ENCODE data around the gene CCDC127.

DNA sequence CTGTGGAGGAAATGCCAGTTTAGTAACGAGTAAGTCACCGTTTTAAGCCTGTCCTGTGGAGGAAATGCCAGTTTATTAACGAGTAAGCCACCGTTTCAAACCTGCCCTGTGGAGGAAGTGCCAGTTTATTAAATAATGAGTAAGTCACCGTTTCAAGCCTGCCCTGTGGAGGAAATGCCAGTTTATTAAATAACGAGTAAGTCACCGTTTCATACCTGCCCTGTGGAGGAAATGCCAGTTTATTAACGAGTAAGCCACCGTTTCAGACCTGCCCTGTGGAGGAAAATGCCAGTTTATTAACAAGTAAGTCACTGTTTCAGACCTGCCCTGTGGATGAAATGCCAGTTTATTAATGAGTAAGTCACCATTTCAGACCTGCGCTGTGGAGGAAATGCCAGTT lies 34.6 kb upstream of the CCDC127 start:
- TF ChIP-seq, protein P1, sequence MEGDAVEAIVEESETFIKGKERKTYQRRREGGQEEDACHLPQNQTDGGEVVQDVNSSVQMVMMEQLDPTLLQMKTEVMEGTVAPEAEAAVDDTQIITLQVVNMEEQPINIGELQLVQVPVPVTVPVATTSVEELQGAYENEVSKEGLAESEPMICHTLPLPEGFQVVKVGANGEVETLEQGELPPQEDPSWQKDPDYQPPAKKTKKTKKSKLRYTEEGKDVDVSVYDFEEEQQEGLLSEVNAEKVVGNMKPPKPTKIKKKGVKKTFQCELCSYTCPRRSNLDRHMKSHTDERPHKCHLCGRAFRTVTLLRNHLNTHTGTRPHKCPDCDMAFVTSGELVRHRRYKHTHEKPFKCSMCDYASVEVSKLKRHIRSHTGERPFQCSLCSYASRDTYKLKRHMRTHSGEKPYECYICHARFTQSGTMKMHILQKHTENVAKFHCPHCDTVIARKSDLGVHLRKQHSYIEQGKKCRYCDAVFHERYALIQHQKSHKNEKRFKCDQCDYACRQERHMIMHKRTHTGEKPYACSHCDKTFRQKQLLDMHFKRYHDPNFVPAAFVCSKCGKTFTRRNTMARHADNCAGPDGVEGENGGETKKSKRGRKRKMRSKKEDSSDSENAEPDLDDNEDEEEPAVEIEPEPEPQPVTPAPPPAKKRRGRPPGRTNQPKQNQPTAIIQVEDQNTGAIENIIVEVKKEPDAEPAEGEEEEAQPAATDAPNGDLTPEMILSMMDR (IDR thresholded peaks at IDR 0.05) = no peak
- no peak for TF ChIP-seq POLR2A (IDR thresholded peaks at IDR 0.05)
